ENCODE data around the gene HOXA10.

GRCh38 chr7:27164367-27165088 is 9.6 kb downstream of the HOXA10 start:
- no peak for TF ChIP-seq CTCF (IDR thresholded peaks at IDR 0.05)
- no peak for TF ChIP-seq POLR2A (IDR thresholded peaks at IDR 0.05)
- TF ChIP-seq POLR2AphosphoS5 (IDR thresholded peaks at IDR 0.05): no peak

All from breast epithelium (tissue), 3 donors.